ENCODE results near the gene ERAS.
"Not testable (repeated sequence)": the region's sequence is repeated elsewhere in the genome, so short reads cannot be mapped to it uniquely, and the experiment has no call there.

Gene ERAS

GRCh38 chrX:48806081-48806480 lies 20.2 kb upstream of the ERAS start:
- no peak overlapping the region for H3K4me3 Mint-ChIP-seq
- no peak overlapping the region for H3K27ac Mint-ChIP-seq
- H3K27me3 Mint-ChIP-seq, result no peaks in the 10 kb centered on the region
- peaks cover 60% of the 10 kb centered on the region for H3K36me3 Mint-ChIP-seq (ENCODE audit: low read depth)
- intact Hi-C loops (cut with micrococcal nuclease), result no loop called here
- H3K4me1 Mint-ChIP-seq (ENCODE audit: low read depth), result peaks cover 14% of the 10 kb centered on the region
- H3K9me3 Mint-ChIP-seq, result no peaks in the 10 kb centered on the region

GRCh38 chrX:48813644-48814043 lies 12.7 kb upstream of the ERAS start:
- H3K9me3 Mint-ChIP-seq, result no peaks in the 10 kb centered on the region
- peaks cover 73% of the 10 kb centered on the region for H3K36me3 Mint-ChIP-seq (ENCODE audit: low read depth)
- no peaks in the 10 kb centered on the region for H3K27me3 Mint-ChIP-seq
- intact Hi-C loops (cut with micrococcal nuclease), result no loop called here
- peak overlapping the region; percentile 88 for H3K27ac Mint-ChIP-seq
- H3K4me3 Mint-ChIP-seq, result peak overlapping the region; percentile 4
- peaks cover 29% of the 10 kb centered on the region for H3K4me1 Mint-ChIP-seq (ENCODE audit: low read depth)

- Mint-ChIP-seq H3K9me3 (no peaks in the 10 kb centered on the region), H3K4me3 (no peak overlapping the region), H3K27ac (peak overlapping the region; percentile 88), H3K27me3 (no peaks in the 10 kb centered on the region), H3K36me3 (ENCODE audit: low read depth) (peaks cover 83% of the 10 kb centered on the region), H3K4me1 (ENCODE audit: low read depth) (peaks cover 29% of the 10 kb centered on the region)
- intact Hi-C loops (cut with micrococcal nuclease), result no loop called here
Observed at GRCh38 chrX:48814722-48815121, 11.6 kb upstream of the ERAS start.

- Mint-ChIP-seq H3K36me3 (ENCODE audit: low read depth) (peaks cover 89% of the 10 kb centered on the region), H3K27ac (peak overlapping the region; percentile 36), H3K27me3 (no peaks in the 10 kb centered on the region), H3K4me3 (no peak overlapping the region), H3K9me3 (no peaks in the 10 kb centered on the region), H3K4me1 (ENCODE audit: low read depth) (peaks cover 29% of the 10 kb centered on the region)
- intact Hi-C loops (cut with micrococcal nuclease), result no loop called here
Observed at GRCh38 chrX:48815266-48815665, 11.0 kb upstream of the ERAS start.

GRCh38 chrX:48816014-48816810 lies 10.1 kb upstream of the ERAS start:
- no peaks in the 10 kb centered on the region for H3K9me3 Mint-ChIP-seq

GRCh38 chrX:48818098-48818497 lies 8.2 kb upstream of the ERAS start:
- Mint-ChIP-seq H3K9me3 (no peaks in the 10 kb centered on the region), H3K36me3 (ENCODE audit: low read depth) (peaks cover 92% of the 10 kb centered on the region), H3K4me3 (no peak overlapping the region), H3K27me3 (no peaks in the 10 kb centered on the region), H3K4me1 (ENCODE audit: low read depth) (peaks cover 22% of the 10 kb centered on the region), H3K27ac (no peak overlapping the region)
- intact Hi-C loops (cut with micrococcal nuclease), result no loop called here

More at GRCh38 chrX:48816014-48816810, 10.1 kb upstream of the ERAS start:
- no peak overlapping the region for H3K4me3 Mint-ChIP-seq
- intact Hi-C loops (cut with micrococcal nuclease), result no loop called here
- H3K27ac Mint-ChIP-seq, result no peak overlapping the region
- peaks cover 29% of the 10 kb centered on the region for H3K4me1 Mint-ChIP-seq (ENCODE audit: low read depth)
- no peaks in the 10 kb centered on the region for H3K27me3 Mint-ChIP-seq
- H3K36me3 Mint-ChIP-seq (ENCODE audit: low read depth), result peaks cover 87% of the 10 kb centered on the region

GRCh38 chrX:48818866-48819265 lies 7.4 kb upstream of the ERAS start:
- intact Hi-C loops (cut with micrococcal nuclease), result no loop called here
- H3K36me3 Mint-ChIP-seq (ENCODE audit: low read depth), result peaks cover 92% of the 10 kb centered on the region
- no peak overlapping the region for H3K4me3 Mint-ChIP-seq
- no peaks in the 10 kb centered on the region for H3K9me3 Mint-ChIP-seq
- H3K4me1 Mint-ChIP-seq (ENCODE audit: low read depth), result peaks cover 14% of the 10 kb centered on the region
- no peaks in the 10 kb centered on the region for H3K27me3 Mint-ChIP-seq
- H3K27ac Mint-ChIP-seq, result no peak overlapping the region

- H3K27ac Mint-ChIP-seq; H3K27me3 Mint-ChIP-seq; H3K4me3 Mint-ChIP-seq; H3K4me1 Mint-ChIP-seq (ENCODE audit: low read depth); intact Hi-C loops (cut with micrococcal nuclease); H3K9me3 Mint-ChIP-seq: not testable (repeated sequence)
- peaks cover 92% of the 10 kb centered on the region for H3K36me3 Mint-ChIP-seq (ENCODE audit: low read depth)
Observed at GRCh38 chrX:48819394-48819793, 6.9 kb upstream of the ERAS start.

- intact Hi-C loops (cut with micrococcal nuclease), result no loop called here
- H3K9me3 Mint-ChIP-seq, result no peaks in the 10 kb centered on the region
- H3K4me3 Mint-ChIP-seq, result no peak overlapping the region
- H3K4me1 Mint-ChIP-seq (ENCODE audit: low read depth), result peaks cover 6% of the 10 kb centered on the region
- no peak overlapping the region for H3K27ac Mint-ChIP-seq
- H3K36me3 Mint-ChIP-seq (ENCODE audit: low read depth), result peaks cover 72% of the 10 kb centered on the region
- H3K27me3 Mint-ChIP-seq, result peaks cover 21% of the 10 kb centered on the region
Observed at GRCh38 chrX:48823053-48823452, 3.3 kb upstream of the ERAS start.

- peaks cover 6% of the 10 kb centered on the region for H3K4me1 Mint-ChIP-seq (ENCODE audit: low read depth)
- H3K36me3 Mint-ChIP-seq (ENCODE audit: low read depth), result peaks cover 64% of the 10 kb centered on the region
- H3K4me3 Mint-ChIP-seq, result no peak overlapping the region
- H3K27me3 Mint-ChIP-seq, result peaks cover 28% of the 10 kb centered on the region
- H3K27ac Mint-ChIP-seq, result no peak overlapping the region
- intact Hi-C loops (cut with micrococcal nuclease), result no loop called here
- no peaks in the 10 kb centered on the region for H3K9me3 Mint-ChIP-seq
Observed at GRCh38 chrX:48824066-48824465, 2.2 kb upstream of the ERAS start.

GRCh38 chrX:48826876-48827653 lies 752 bp downstream of the ERAS start:
- Mint-ChIP-seq H3K27me3 (peaks cover 56% of the 10 kb centered on the region), H3K36me3 (ENCODE audit: low read depth) (peaks cover 40% of the 10 kb centered on the region), H3K27ac (no peak overlapping the region), H3K4me3 (no peak overlapping the region), H3K4me1 (ENCODE audit: low read depth) (peaks cover 6% of the 10 kb centered on the region), H3K9me3 (no peaks in the 10 kb centered on the region)
- intact Hi-C loops (cut with micrococcal nuclease), result no loop called here

GRCh38 chrX:48827654-48827968 lies 1.3 kb downstream of the ERAS start:
- H3K9me3 Mint-ChIP-seq, result no peaks in the 10 kb centered on the region
- no peak overlapping the region for H3K27ac Mint-ChIP-seq
- intact Hi-C loops (cut with micrococcal nuclease), result no loop called here
- H3K36me3 Mint-ChIP-seq (ENCODE audit: low read depth), result peaks cover 34% of the 10 kb centered on the region
- H3K27me3 Mint-ChIP-seq, result peaks cover 62% of the 10 kb centered on the region
- no peak overlapping the region for H3K4me3 Mint-ChIP-seq
- H3K4me1 Mint-ChIP-seq (ENCODE audit: low read depth), result peaks cover 6% of the 10 kb centered on the region

- H3K9me3 Mint-ChIP-seq, result no peaks in the 10 kb centered on the region
- H3K4me1 Mint-ChIP-seq (ENCODE audit: low read depth), result peaks cover 7% of the 10 kb centered on the region
- peaks cover 77% of the 10 kb centered on the region for H3K27me3 Mint-ChIP-seq
- no peak overlapping the region for H3K27ac Mint-ChIP-seq
- H3K4me3 Mint-ChIP-seq, result no peak overlapping the region
- intact Hi-C loops (cut with micrococcal nuclease), result no loop called here
- H3K36me3 Mint-ChIP-seq (ENCODE audit: low read depth), result peaks cover 19% of the 10 kb centered on the region
Observed at GRCh38 chrX:48829016-48829735, 2.9 kb downstream of the ERAS start.
